HepG2 (cell line): ENCODE data around the gene POU6F2.

ENCODE experiments used
- EZH2 ChIP-seq: conservative IDR thresholded peaks from 2 replicates; pipeline ENCODE4 v1.6.1; 2012; ENCODE audit warnings: mild to moderate bottlenecking, low read depth, low read length, moderate library complexity
- NR2C2 ChIP-seq: sonication (generic); formaldehyde crosslinking; IDR thresholded peaks from 2 replicates; pipeline ENCODE4 v1.4.0; 2020; ENCODE audit warnings: missing genetic modification reagents, mild to moderate bottlenecking, moderate library complexity, borderline replicate concordance
- SOX6 ChIP-seq, 2 experiments: fragments of 450-650 bp in 1 of 2; sonication (generic) in 1 of 2; formaldehyde crosslinking in 1 of 2; IDR thresholded peaks; 2 replicates each; pipeline versions ENCODE4 v1.4.0 to v1.6.1; 2017 to 2020; ENCODE audit warnings: antibody characterized with exemption in 1 of 2, mild to moderate bottlenecking in 1 of 2, missing genetic modification reagents in 1 of 2

DNA sequence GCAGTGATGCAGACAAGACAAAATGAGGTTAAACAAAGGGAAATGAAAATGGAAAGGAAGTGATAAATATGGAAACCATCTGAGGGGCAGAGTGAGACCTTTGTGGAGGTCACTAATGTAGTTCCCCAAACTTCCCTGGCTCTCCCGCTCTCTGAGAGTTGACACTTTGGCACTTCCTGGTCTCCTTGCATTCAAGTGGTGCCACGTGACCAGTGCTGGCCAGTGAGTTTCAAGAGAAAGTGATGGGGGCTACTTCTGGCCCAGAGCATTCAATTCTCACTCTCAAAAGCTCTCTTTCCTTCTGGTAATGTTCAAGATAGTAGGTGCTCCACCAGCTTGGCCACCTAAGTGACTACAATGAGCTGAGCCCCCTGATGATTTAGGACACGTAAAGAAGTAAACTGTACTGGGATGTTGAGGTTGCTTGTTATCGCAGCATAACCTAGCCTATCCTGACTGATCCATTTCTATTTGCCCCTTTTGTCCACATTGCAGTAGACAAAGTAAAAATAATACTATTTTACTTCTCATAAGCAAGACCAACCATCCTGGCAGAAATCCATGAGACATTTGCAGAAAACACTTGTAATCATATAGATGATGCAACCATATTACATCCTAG lies 346.5 kb downstream of the POU6F2 start:
- TF ChIP-seq NR2C2 (CRISPR knock-in tag) (no peak), SOX6 (IDR thresholded peaks at IDR 0.05) (no peak), SOX6 (CRISPR knock-in tag; IDR thresholded peaks at IDR 0.05) (no peak), EZH2 (no peak)
